ENCODE results near the gene MFSD6.
A peak's percentile ranks its signal among the peaks of the same experiment; 100 is the strongest.

The MFSD6 gene

DNA sequence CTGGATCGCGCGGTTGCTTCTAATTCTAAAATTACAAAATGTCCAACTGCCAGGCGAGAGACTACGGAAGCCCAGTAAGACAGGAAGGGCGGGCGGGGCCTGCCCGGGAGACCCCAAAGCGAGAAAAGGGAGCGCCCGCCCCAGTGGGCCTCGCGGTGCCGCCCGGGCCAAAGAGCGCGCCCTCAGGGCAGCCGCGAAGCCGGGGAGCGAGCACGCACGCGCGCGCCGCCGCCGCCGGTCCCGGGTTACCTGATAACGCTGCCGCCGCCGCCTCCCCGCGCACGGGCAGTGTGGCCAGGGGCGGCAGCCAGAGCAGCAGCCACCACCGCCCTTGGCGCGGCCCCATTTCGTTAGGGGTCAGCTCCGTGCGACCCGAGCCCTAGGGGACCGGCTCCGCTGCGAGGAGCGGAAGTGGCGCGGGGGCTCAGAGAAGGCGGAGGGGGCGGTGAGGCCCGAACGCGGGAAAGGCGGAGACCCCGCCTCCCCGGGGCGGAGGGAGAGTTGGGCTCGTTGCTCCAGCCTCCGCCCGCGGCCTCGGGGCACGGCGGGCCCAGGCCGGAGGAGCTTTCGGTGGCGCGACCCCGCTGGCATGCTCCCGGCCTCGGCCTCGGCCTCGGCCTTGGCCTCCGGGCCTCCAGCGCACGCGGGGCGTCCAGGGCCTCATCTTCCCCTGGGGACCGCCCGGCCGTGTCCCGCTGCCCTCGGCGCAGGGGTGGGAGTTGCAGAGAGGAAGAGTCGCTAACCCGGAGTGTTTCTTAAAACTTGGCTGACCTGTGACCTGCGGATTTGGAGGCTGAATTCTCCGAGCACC is 126.4 kb downstream of the MFSD6 start, which contains the start of gene NEMP2:
Gene NEMP2, minus strand, starts transcription at position 413 of the 811 bp plus-strand sequence. Its CDS starts 67 bp downstream, at position 346.
- DNase-seq = peak; percentile 83

DNA sequence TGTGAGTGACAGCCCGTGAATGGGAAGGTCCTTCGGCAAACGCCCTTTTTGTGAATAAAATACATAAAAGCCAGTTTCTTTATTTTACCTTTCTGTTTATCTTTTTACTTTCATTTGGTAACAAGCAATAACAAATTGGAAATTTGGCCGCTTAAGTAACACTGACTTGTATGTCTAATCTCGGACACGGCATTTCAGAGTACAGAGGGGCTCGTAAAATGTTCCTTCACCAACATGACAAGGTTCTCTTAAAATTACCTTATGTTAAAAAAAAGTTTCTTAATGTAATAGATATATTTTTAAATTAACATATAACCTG is 126.9 kb downstream of the MFSD6 start:
- no peak for DNase-seq

DNA sequence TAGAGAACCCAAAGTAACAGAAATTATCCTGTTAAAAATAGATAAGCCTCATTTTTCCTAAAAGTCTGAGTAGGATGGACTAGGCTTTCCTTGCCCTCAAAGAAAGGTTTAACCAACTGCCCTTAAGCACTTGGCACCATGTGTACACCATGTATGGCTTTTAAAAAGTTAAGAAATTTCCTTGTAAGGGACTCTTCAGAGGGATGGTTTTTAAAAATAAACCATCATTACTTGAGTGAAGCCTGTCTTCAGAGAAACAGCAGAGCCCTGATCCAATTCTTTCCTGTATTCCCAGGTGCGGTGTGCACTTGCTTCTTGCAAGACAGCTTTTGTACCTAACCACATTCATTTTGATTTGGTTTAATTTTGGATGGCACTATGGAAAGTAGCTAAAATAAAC is 127.4 kb downstream of the MFSD6 start:
- no peak for DNase-seq

DNA sequence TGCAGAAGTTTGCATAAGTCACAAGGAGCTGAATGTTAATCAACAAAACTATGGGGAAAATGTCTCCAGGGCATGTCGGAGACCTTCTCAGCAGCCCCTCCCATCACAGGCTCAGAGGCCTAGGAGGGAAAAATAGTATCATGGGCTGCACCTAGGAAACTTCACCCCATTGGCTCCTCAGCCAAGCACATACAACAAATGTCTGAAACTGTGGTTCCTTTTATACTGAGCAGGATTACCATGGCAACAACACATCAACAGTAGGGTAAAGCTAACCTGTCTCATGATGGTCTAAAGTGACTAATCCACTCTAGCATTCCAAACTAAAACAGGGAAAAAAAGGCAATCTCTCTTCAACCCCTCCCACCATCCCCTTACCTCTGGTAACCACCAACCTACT is 129.6 kb downstream of the MFSD6 start:
- DNase-seq = no peak

DNA sequence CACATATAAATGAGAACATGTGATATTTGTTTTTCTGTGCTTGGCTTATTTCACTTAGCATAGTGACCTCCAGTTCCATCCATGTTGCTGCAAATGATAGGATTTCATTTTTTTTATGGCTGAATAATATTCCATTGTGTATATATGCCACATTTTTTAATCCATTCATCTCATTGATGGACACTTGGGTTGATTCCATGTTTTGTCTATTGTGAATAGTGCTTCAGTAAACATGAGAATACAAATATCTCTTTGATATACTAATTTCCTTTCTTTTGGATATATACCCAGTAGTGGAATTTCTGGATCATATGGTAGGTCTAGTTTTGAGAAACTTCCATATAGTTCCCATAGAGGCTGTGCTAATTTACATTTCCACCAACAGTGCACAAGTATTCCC is 130.0 kb downstream of the MFSD6 start:
- no peak for DNase-seq

DNA sequence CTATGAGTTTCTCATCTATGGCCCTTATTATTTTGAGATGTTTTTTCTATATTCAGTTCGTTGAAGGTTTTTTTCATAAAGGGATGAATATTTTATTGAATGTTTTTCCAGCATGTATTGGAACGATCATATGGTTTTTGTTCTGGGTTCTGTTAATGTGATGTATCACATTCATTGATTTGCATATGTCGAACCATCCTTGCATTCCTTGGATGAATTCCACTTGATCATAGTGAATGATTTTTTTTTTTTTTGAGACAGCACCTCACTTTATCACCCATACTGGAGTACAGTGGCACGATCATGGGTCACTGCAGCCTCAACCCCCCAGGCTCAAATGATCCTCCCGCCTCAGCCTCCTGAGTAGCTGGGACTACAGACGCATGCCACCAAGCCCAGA is 131.9 kb downstream of the MFSD6 start:
- DNase-seq = no peak

DNA sequence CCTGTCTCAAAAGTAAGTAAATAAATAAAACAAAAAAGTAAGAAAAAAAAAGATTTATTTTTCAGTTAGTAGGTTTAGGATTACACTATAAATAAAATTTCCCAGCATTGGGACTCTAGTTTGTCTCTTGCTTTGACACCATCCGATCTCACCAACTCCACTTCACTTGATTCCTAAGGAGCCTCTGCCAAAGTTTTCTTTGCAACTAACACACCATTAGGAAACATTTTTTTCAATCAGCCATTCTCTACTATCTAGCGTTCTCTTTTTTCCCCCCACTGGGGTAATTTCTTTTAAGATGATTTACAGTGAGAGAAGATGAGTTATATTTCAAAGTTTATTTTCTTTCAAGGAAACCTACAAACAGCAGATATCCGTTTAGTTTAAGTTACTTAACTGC is 136.9 kb downstream of the MFSD6 start:
- DNase-seq = no peak

DNA sequence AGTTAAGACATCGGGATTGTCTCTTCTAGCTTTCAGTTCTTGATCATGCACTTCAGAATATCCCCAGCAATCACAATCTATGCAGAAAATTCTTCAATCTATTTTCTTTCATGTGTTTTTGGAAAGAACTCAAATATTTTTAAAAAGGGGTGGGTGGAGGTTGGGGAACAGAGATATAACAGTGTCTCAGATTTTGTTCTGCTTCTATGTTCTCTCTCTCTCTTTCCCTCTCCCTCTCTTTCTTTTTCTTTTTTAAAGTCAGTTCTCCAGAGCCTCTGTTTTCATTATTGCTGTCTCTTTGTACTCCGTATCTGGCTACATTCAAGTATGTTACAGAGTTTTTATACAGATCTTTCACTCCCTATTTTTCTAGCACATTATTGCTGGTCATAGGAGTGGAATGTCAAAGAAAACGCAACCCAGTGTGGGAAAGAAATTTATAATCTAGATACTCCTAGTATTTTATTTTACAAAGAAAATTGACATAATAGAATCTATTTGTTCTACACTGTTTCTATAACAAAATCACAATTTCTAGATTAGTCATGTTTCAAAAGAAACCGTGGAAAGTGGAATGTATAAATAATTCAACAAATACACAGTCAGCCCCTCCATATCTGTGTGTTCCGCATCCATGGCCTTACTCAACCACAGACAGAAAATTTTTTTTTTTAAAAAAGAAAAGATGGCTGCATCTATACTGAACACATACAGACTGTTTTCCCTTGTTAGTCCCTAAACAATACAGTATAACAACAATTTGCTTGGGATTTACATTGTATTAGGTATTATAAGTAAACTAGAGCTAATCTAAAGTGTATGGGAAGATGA is 137.6 kb downstream of the MFSD6 start:
- DNase-seq = no peak

DNA sequence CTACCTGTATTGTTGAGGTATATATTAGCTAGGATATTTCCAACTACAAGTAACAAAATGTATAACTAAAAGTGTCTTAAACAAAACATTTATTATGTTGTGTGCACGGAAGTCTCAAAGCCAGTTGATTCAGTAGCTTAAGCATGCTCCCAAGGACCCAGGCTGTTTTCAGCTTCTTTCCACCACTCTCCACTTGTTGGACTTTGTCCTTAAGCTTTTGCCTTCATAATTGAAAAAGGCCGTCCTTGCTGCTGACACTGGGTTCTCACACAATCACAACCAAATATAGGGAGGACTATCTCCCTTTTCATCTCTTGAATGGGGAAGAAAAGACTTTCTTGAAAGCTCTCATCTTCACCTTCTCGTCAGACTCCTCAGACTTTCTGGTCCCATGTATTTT is 138.6 kb downstream of the MFSD6 start:
- no peak for DNase-seq

DNA sequence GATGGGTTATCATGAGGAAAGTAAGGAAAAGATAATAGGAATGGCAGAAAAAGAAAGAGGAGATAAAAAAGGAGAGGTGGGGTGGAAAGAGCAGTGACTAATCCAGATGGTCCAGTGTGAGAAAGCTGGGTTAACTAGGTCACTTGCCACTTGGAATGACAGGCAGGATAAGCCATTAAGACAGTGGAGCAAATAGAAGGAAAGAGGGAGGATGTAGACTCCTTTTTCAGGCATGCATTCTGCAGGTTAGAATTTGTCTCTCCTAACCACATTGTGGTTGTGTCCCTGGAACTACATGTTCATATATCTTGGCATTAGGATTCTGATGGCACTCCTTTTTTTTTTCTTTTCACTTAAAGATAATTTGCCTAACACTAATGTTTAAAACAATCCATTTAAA is 139.7 kb downstream of the MFSD6 start:
- no peak for DNase-seq

DNA sequence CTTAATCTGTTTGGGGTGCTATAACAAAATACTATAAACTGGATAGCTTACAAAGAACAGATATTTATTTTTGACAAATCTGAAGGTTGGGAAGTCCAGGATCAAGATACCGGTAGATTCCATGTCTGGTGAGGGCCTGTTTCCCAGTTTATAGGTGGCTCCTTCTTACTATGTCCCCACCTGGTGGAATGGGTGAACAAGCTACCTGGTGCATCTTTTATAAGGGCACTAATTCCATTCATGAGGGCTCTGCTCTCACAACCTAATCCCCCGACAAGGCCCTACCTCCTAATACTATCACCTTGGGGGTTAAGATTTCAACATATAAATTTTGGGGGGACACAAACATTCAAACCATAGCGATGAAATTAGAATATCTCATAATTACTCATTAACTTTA is 142.0 kb downstream of the MFSD6 start:
- DNase-seq = no peak

Data from CD4-positive, alpha-beta T cell treated with Interferon gamma for 1 hour (primary cell).